Prostate gland (tissue), 2 donors: ENCODE results near the gene MICAL3.

Source experiments
- POLR2A ChIP-seq: fragments of 450-650 bp; IDR thresholded peaks from one replicate; pipeline ENCODE4 v1.6.1; 2016; ENCODE audit warnings: antibody characterized with exemption, mild to moderate bottlenecking
- POLR2AphosphoS5 ChIP-seq: sonication (generic); formaldehyde crosslinking; IDR thresholded peaks from one replicate; pipeline ENCODE4 v1.6.1; 2017; ENCODE audit warnings: antibody characterized with exemption
- TF ChIP-seq, protein P1 (sequence below), 4 experiments: fragments of 200-600 bp in 2 of 4; fragments of 450-650 bp in 2 of 4; sonication (generic) in 2 of 4; IDR thresholded peaks; 1 replicate in 3 of 4; 2 replicates in 1 of 4; pipeline ENCODE4 v1.5.1; 2016 to 2019; ENCODE audit warnings: antibody characterized with exemption in 4 of 4, mild to moderate bottlenecking in 2 of 4, moderate library complexity in 2 of 4

DNA sequence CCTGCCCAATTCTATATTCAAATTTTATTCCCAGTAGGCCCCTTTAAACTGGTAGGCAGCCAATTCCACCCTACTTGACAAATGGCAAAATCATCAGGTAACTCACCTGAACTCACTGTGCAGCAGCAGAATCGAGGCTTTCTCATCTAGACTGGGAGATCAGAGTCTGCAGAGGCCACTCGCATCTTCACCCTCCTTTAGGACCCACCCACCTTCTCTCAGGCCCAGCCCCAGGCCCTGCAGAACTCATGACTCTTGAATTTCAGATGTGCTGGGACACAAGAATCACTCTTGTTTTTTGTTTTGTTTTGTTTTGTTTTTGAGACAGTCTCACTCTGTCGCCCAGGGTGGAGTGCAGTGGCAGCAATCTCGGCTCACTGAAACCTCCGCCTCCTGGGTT lies 38.8 kb downstream of the MICAL3 start:
- TF ChIP-seq POLR2A = no peak
- TF ChIP-seq, protein P1, sequence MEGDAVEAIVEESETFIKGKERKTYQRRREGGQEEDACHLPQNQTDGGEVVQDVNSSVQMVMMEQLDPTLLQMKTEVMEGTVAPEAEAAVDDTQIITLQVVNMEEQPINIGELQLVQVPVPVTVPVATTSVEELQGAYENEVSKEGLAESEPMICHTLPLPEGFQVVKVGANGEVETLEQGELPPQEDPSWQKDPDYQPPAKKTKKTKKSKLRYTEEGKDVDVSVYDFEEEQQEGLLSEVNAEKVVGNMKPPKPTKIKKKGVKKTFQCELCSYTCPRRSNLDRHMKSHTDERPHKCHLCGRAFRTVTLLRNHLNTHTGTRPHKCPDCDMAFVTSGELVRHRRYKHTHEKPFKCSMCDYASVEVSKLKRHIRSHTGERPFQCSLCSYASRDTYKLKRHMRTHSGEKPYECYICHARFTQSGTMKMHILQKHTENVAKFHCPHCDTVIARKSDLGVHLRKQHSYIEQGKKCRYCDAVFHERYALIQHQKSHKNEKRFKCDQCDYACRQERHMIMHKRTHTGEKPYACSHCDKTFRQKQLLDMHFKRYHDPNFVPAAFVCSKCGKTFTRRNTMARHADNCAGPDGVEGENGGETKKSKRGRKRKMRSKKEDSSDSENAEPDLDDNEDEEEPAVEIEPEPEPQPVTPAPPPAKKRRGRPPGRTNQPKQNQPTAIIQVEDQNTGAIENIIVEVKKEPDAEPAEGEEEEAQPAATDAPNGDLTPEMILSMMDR (IDR thresholded peaks at IDR 0.05) = no peak
- TF ChIP-seq POLR2AphosphoS5 = no peak
